GM19372 (cell line): ENCODE measurements around the gene MGAM2.

Experiments used
- ATAC-seq: cut with Tn5 transposase; IDR thresholded peaks from one replicate; pipeline ENCODE4 v1.9.1; 2021; ENCODE audit warnings: mild to moderate bottlenecking, low read depth, moderate library complexity; ENCODE audit not compliant: unreplicated experiment

The MGAM2 gene

GRCh38 chr7:142250705-142251104, 139.2 kb downstream of the MGAM2 start:
- ATAC-seq = no peak

- ATAC-seq = no peak
Measured at GRCh38 chr7:142257958-142258357, 146.4 kb downstream of the MGAM2 start, which contains the start of gene PRSS58. Gene PRSS58 (minus strand): TSS chr7:142258058. CDS start chr7:142257707, 351 bp downstream.

- ATAC-seq = no peak
Measured at GRCh38 chr7:142263598-142264380, 152.3 kb downstream of the MGAM2 start.
